ENCODE data around the gene SLC5A6.

Gene SLC5A6

DNA sequence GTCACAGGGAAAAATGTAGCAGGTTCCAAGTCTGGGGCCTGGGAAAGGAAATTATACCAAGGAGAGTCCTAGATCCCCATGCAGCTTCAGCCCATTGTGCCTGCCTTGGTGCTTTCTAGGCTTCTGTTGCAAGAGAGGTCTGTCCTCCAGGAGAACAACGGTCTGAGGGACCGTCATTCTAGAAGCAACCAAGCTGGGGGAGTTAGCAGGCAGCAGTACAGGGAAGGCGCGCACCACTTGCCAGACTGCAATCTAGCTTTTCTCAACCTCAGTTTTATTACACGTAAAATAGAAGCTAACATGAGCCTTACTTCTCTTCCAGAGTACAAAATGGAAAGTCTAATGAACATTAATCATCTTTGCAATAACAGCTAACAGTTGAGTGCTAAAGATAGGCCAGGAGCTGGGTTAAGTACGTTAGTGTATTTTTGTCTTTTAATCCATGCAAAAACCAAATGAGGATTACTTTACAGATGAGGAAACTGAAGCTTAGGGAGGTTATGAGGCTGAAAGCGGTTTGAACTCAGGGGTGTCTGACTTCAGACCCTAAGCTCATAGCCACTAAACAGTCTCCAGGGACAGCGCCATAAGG lies 61.3 kb downstream of the SLC5A6 start:
- no peak overlapping the region for H3K4me3 ChIP-seq (ENCODE audit: low read depth, low read length)
- H3K36me3 ChIP-seq (ENCODE audit: control insufficient read depth in 1 of 2, insufficient read depth in 2 of 2, low read length in 2 of 2), result no peaks in the 10 kb centered on the region
- no peaks in the 10 kb centered on the region for H3K79me2 ChIP-seq (ENCODE audit: control insufficient read depth, insufficient read depth, low read length, poor library complexity)
- H2BK120ac ChIP-seq (ENCODE audit: insufficient read depth, low read length, poor library complexity), result no peak overlapping the region
- no peak overlapping the region for H3K4ac ChIP-seq (ENCODE audit: low read depth, low read length)
- no peak overlapping the region for H2BK5ac ChIP-seq (ENCODE audit: low read depth, low read length, poor library complexity)
- no peaks in the 10 kb centered on the region for H3K79me1 ChIP-seq (ENCODE audit: low read length)
- H4K8ac ChIP-seq (ENCODE audit: low read depth, low read length), result no peak overlapping the region
- H3K27me3 ChIP-seq (ENCODE audit: insufficient read depth, low read length), result no peaks in the 10 kb centered on the region
- H4K12ac ChIP-seq (ENCODE audit: low read depth, low read length), result no peak overlapping the region
- no peak overlapping the region for H2BK12ac ChIP-seq (ENCODE audit: low read length)
- no peak overlapping the region for H3K23ac ChIP-seq (ENCODE audit: low read length)
- no peak overlapping the region for H3K27ac ChIP-seq (ENCODE audit: low read depth, low read length)
- no CpG with 5 or more reads among the region's 8 CpGs for WGBS (ENCODE audit: extremely low coverage, insufficient coverage, insufficient read length)
- H3K14ac ChIP-seq (ENCODE audit: low read length), result no peak overlapping the region
- no peak overlapping the region for H3K4me2 ChIP-seq (ENCODE audit: low read length)
- H3K9me3 ChIP-seq (ENCODE audit: insufficient read depth, low read depth, low read length), result no peaks in the 10 kb centered on the region
- H3K4me1 ChIP-seq (ENCODE audit: control insufficient read depth in 1 of 2, insufficient read depth in 2 of 2, low read length in 2 of 2), result peaks cover 0 to 4% of the 10 kb centered on the region in 2 experiments
- H4K91ac ChIP-seq (ENCODE audit: low read depth, low read length), result no peak overlapping the region
- DNase-seq, result no peak
- H3K9ac ChIP-seq (ENCODE audit: low read length), result no peak overlapping the region
- H2AFZ ChIP-seq (ENCODE audit: insufficient read depth, low read length, poor library complexity), result no peak overlapping the region
- H2AK5ac ChIP-seq (ENCODE audit: low read length), result no peak overlapping the region
- no peak overlapping the region for H3K18ac ChIP-seq (ENCODE audit: low read length)
